ENCODE results near the gene HNRNPA1. TPM values are rescaled to one million over a fixed set of nuclear protein-coding genes. Genes with fewer than 3 reads are reported as not detected.

The HNRNPA1 gene
- total RNA-seq, 1 experiment from 2014 or later: 3,193 TPM

DNA sequence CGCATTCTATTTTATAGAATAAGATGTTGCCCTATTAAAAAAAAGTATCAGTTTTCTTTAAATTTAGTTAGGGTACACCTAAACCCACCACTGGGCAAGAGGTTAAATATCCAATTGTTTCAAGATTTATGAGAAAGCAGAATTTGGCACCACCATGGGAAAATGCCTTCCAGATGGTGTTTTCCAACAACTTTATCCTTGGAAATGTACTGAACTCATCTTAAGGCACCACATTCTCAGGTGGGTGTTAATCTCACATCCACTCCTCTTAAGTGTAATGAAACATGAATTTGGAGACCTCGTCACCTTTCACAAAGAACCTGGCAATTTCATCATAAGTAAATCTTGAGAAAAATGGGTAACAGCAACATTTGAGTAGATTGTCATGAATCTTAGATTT lies 13.7 kb upstream of the HNRNPA1 start:
- H3K27me3 ChIP-seq (ENCODE audit: insufficient read depth, low read length): no peaks in the 10 kb centered on the region
- Mint-ChIP-seq H3K4me1 (peaks cover 11 to 29% of the 10 kb centered on the region in 2 experiments), H3K27me3 (ENCODE audit: low read depth) (no peaks in the 10 kb centered on the region), H3K36me3 (ENCODE audit: insufficient read depth in 1 of 3, low read depth in 3 of 3) (peaks cover 6 to 17% (median 8%) of the 10 kb centered on the region in 3 experiments), H3K4me3 (no peak overlapping the region), H3K9me3 (0 out of 5 replicates have a peak, but pooled peaks cover 0 to 5% of the 10 kb centered on the region in 2 experiments), H3K27ac (0 out of 7 replicates have a peak overlapping the region, but pooled peaks of 1 of the 3 experiments have one; percentile 41)
- H3K18ac ChIP-seq (ENCODE audit: insufficient read length, low read depth, low read length): no peak overlapping the region
- H3T11ph ChIP-seq (ENCODE audit: low read length): no peak overlapping the region
- no peak overlapping the region for H3K9ac ChIP-seq (ENCODE audit: extremely low read depth, insufficient read length, low read length)
- no peaks in the 10 kb centered on the region for H3K23me2 ChIP-seq (ENCODE audit: insufficient read length, low read depth, low read length, poor library complexity, severe bottlenecking)
- no peak overlapping the region for H3K23ac ChIP-seq (ENCODE audit: insufficient read length, low read depth, low read length)
- H2BK5ac ChIP-seq (ENCODE audit: insufficient read length, low read length): no peak overlapping the region
- WGBS (ENCODE audit: extremely low coverage, insufficient read length, low lambda C conversion rate): 100% methylated on average over 1 of the region's 2 CpGs
- no peak overlapping the region for H2BK120ac ChIP-seq (ENCODE audit: low read depth, low read length, poor library complexity, severe bottlenecking)
- H2AK5ac ChIP-seq (ENCODE audit: insufficient read length, low read length): no peak overlapping the region
- H4K8ac ChIP-seq (replicated peaks; ENCODE audit: insufficient read length, low read depth, low read length): no peak overlapping the region
- H3K79me2 ChIP-seq (ENCODE audit: insufficient read depth, low read length): no peaks in the 10 kb centered on the region; the same call in 1 of the 2 replicates
- no peaks in the 10 kb centered on the region for H3K9me3 ChIP-seq (ENCODE audit: control insufficient read depth, low read depth, low read length)
- TF ChIP-seq CTCF (conservative IDR thresholded peaks at IDR 0.05): no peak
- H3K14ac ChIP-seq (ENCODE audit: insufficient read depth, low read length): no peak overlapping the region
- H3K4me2 ChIP-seq (ENCODE audit: insufficient read depth, insufficient read length, low read length): no peak overlapping the region
- no peak overlapping the region for H2AFZ ChIP-seq (ENCODE audit: low read length)
- H3K79me1 ChIP-seq (ENCODE audit: insufficient read depth, low read depth, low read length, poor library complexity, severe bottlenecking): no peaks in the 10 kb centered on the region
- DNase-seq: no peak
- no peak overlapping the region for H3K4ac ChIP-seq (ENCODE audit: low read depth, low read length)
- no peaks in the 10 kb centered on the region for H4K20me1 ChIP-seq (ENCODE audit: control insufficient read depth, insufficient read depth, insufficient read length)
- H2BK20ac ChIP-seq (ENCODE audit: low read depth, low read length, poor library complexity, severe bottlenecking): no peak overlapping the region
- H2BK15ac ChIP-seq (ENCODE audit: low read depth, low read length): no peak overlapping the region
- no peak overlapping the region for H3K56ac ChIP-seq (ENCODE audit: insufficient read length, low read depth, low read length)
- no peak overlapping the region for H4K91ac ChIP-seq (ENCODE audit: insufficient read length, low read depth, low read length)
- H4K5ac ChIP-seq (ENCODE audit: insufficient read length, low read depth, low read length): no peak overlapping the region
- H2BK12ac ChIP-seq (ENCODE audit: insufficient read length, low read depth, low read length): no peak overlapping the region
- no peak overlapping the region for H3K27ac ChIP-seq (ENCODE audit: insufficient read length, low read depth, low read length)
- H3K4me1 ChIP-seq (ENCODE audit: insufficient read depth, low read length): peaks cover 9% of the 10 kb centered on the region; the same call in 1 of the 2 replicates

All from H9 (cell line).